Stimulated activated CD4-positive, alpha-beta T cell treated with anti-CD3 and anti-CD28 coated beads, TNF-alpha, amount 100 ng/mL, for 48 hours (primary cell): ENCODE data around the gene PFN4.
A peak's percentile ranks its signal among the peaks of the same experiment; 100 is the strongest.
"Not testable (repeated sequence)": the region's sequence is repeated elsewhere in the genome, so short reads cannot be mapped to it uniquely, and the experiment has no call there.

Source experiments
- DNase-seq, 3 donors: peaks; one replicate each; pipeline ENCODE4 v3.0.0-alpha.2; 2020; ENCODE audit warnings: low read depth in 3 of 3

The PFN4 gene

DNA sequence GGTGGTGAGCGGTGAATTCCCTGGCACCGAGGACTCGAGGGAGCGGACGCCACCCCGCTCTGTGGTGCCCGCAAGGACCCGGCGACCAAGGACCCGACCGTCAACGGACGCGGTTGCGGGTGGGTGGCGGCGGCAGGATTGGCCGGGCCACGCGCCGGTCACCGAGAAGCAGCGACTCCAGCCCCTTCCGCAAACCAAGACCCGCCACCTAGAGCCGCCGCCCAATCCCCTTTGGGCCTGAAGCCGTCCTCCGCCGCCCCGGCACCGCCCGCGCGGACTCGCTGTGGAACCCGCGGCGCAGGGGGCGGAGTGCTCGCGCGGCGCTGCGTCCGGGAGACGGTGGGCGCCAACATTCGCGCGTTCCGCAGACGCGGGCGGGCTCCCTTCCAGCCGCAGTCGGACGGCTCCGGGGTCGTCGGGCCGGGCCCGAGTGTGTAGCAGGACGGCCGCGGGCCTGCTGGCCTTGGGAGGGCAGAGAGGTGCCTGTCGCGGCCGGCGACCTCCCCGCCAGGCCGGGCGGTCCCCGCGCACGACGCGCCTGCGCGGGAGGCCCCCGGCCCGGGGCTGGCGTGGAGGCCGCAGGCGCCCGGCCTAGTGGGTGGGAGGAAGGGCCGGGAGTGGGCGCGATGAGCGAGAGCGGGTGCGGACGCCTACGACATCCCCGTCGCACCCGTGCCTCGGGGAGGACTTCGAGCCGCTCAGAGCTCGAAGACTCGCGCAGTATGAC lies at the start of gene PFN4, which contains the start of gene FAM228B:
TSS of gene PFN4 (minus strand) at position 140 of the 727 bp plus-strand sequence. CDS start 799 bp downstream, outside the sequence.
TSS of gene FAM228B (plus strand) at position 275 of the 727 bp plus-strand sequence. CDS start 893 bp downstream, outside the sequence.
- DNase-seq: peak; percentile 44 to 62 (median 45)

GRCh38 chr2:24169023-24169422 lies 45.9 kb upstream of the PFN4 start:
- DNase-seq: no peak

GRCh38 chr2:24164416-24164973 lies 41.4 kb upstream of the PFN4 start:
- DNase-seq: peak; percentile 9 to 26 (median 18)

GRCh38 chr2:24163601-24164000 lies 40.5 kb upstream of the PFN4 start:
- DNase-seq: no peak

GRCh38 chr2:24163186-24163585 lies 40.1 kb upstream of the PFN4 start:
- no peak for DNase-seq

DNA sequence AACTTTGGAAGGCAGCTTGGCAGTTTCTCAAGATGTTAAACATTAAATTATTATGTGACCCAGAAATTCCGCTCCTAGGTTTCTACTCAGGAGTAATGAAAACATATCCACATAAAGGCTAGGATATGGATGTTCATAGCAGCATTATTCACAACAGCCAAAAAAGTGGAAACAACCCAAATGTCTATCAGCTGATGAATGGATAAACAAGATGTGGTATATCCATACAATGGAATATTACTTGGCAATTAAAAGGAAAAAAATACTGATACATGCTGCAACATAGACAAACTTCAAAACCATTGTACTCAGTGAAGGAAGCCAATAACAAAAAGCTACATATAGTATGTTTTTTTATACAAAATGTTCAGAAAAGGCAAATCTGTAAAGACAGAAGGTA lies 39.4 kb upstream of the PFN4 start:
- DNase-seq: no peak

- no peak for DNase-seq
Observed at GRCh38 chr2:24160761-24161160, 37.6 kb upstream of the PFN4 start.

GRCh38 chr2:24159708-24160107 lies 36.6 kb upstream of the PFN4 start:
- DNase-seq: no peak

GRCh38 chr2:24158131-24158530 lies 35.0 kb upstream of the PFN4 start:
- no peak for DNase-seq

GRCh38 chr2:24153478-24153877 lies 30.3 kb upstream of the PFN4 start:
- no peak for DNase-seq

GRCh38 chr2:24152413-24153197 lies 29.5 kb upstream of the PFN4 start:
- no peak for DNase-seq

DNA sequence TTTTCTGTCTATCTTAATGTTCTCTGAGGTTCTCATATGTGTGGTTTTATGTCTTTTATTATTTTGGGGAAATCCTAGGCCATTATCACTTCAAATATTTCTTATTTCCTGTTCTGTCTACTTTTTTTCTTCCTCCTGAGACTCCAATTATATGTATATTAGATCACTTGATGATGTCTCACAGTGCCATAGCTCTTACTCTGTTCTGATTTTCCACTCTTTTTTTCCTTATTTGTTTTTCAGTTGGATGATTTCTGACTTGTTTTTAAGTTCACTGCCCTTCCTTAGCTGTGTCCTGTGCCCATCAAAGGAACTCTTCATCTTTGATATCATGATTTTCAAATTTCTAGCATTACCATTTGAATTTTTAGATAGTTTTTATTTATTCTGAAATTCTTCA lies 24.2 kb upstream of the PFN4 start:
- DNase-seq: no peak

DNA sequence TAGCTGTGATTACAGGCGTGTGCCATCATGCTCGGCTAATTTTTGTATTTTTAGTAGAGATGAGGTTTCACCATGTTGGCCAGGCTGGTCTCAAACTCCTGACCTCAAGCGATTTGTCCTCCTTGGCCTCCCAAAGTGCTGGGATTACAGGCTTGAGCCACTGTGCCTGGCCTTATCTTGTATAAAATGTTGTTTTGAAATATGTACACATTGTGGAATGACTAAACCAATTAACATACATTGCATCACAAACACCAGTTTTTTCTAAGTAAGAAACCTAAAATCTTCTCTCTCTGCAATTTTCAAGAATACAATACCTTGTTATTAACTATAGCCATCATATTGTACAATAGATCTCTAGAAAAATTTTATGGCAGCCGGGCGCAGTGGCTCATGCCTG lies 17.2 kb upstream of the PFN4 start:
- not testable (repeated sequence) for DNase-seq

GRCh38 chr2:24132543-24132942 lies 9.4 kb upstream of the PFN4 start:
- DNase-seq: no peak

DNA sequence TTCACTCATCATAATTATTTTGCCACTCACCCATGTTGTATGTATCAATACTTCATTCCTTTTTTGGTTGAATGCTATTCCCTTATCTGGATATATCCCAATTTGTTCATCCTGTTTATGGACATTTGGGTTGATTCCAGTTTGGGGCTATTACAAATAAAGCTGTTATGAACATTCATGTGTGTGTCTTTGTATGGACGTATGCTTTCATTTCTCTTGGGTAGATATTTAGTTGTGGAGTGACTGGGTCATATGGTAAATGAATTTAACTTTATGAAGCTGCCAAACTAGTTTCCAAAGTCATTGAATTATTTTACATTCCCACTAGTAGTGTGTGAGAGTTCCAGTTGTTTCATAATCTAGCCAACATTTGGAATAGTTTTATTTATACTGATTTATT lies 2.8 kb upstream of the PFN4 start:
- DNase-seq: no peak

DNA sequence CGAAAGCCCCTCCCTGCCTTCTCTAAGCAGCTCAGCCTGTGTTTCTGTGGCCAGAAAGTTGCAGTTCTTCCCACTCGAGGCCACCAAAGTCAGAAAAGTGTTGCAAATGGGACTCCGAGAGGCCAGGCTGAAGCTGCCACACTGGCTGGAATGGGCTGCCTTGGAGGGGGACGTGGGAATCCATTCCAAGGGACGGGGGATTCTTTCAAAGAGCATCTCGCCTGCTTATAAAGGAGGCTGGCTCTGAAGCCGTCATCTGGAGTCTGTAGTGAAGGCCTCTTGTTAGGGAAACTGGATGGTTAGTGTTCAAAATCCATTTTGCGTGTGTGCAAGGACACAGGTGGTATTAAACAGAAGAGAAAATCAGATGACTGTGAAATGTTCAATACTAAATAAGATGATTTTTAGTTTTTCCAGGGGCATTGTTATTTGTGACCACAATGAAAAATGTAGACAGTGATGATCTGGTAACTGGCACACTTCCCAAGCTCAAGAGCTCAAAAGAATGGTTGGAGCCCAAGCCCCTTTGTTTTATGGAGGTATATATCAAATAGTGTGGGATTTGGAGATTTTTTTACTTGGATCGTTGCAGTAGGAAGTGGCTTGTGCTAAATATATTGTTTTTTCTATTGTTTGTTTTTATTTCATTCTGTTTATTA lies 917 bp upstream of the PFN4 start:
- DNase-seq: no peak

DNA sequence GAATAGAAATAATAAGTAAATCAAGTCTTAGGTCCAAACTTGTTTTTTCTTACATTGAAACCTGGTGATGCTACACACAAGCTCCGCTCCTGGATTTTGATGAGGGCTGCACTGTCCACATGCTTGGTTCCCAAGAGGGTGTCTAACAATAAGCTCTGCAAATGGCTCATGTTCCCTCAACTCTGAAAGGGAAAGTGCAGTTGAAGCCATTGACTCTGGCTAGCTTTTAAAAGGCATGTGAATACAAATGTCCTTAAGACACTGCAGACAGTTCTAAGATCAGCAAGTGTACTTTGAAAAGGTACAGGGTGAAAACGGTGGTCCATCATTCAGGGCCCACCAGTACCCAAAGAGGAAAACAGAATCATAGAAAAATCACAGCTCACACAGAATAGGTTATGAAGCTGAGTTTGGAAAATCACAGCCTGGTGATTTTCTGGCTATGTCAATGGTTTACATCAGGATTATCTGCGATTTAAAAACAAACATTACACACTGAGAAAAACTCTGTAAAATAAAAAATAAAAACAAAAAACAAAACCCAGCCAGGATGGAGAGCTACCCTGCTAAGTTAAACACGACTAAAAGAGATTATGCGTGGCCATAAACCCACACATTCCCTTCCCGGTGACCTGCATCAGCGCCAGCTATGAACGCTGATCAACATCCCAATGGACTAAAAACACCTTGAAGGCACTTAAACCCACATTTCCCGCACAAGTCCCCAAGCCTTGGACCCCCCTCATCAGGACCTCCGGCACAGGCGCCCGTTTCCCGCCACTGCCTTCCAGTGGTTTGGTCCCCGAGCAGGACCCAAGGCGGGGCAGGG lies 554 bp downstream of the PFN4 start:
- DNase-seq: no peak

GRCh38 chr2:24121469-24121868 lies 1.7 kb downstream of the PFN4 start:
- DNase-seq: no peak

GRCh38 chr2:24121066-24121465 lies 2.1 kb downstream of the PFN4 start:
- no peak for DNase-seq

GRCh38 chr2:24117902-24118301 lies 5.2 kb downstream of the PFN4 start:
- DNase-seq: no peak

- no peak for DNase-seq
Observed at GRCh38 chr2:24115057-24115456, 8.1 kb downstream of the PFN4 start.
